Measurements from ENCODE around the gene EXD3.

The EXD3 gene

DNA sequence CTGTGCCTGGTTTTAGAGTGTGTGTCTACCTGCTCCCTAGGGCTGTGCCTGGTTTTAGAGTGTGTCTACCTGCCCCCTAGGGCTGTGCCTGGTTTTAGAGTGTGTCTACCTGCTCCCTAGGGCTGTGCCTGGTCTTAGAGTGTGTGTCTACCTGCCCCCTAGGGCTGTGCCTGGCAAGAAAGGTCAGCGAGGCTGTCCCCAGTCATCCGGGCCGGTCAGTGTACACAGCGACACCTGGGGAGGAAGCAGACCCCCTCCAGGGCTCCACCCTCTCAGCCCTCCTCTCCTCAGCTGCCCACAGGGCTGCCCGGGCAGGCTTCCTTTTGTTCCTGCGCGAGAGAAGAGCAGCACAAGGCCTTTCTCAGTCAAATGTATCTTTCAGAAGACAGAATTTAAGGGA, 125.0 kb downstream of the EXD3 start:
- DNase-seq (ENCODE audit: low read depth in 1 of 2, low spot score in 1 of 2) = no peak

DNA sequence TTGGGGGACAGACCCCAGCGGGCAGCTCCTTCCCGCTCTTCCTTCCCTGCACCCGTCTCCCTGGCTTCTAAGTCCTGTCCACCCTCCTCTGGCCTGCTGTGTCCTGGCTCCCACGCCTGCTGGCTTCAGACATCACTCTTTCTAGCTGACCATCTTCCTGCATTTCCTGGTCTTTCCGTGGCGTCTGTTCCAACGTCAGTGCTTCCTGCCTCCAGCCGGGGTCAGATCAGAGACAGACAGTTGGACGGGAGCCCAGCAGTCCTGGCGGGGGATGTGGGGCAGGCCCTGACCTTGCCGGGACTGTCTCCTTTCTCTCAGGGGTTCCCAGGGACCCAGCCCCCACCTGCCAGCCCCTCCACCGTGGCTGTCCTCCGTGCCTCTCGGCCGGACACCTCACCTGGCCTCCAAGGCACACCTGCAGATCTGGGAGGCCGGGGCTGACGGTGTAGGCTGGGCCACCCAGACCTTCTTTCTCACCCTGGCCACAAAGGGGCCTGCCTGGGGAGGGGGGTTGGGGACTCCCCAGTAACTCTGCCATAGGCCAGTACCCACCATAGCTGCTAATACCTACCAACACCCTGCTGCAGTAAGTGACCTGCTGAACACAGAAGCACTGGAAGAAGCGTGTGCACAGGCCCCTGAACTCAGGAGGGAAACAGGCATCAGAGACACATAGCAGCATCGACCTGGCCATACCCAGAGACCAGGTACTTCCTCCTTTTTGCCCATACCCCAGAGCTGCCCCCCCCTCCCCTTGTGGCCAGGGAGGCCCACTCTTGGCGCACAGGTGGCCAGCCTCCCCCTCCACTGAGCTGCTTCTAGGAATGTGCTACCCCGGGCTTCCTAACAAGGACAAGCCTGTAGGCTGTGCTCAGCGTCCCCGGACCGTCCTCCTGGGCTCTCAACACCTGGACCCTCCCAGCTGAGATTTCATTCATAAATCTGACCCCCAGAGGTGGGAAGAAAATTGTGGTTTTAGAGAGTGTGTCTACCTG, 126.0 kb downstream of the EXD3 start:
- DNase-seq (ENCODE audit: low read depth in 1 of 2, low spot score in 1 of 2) = no peak

DNA sequence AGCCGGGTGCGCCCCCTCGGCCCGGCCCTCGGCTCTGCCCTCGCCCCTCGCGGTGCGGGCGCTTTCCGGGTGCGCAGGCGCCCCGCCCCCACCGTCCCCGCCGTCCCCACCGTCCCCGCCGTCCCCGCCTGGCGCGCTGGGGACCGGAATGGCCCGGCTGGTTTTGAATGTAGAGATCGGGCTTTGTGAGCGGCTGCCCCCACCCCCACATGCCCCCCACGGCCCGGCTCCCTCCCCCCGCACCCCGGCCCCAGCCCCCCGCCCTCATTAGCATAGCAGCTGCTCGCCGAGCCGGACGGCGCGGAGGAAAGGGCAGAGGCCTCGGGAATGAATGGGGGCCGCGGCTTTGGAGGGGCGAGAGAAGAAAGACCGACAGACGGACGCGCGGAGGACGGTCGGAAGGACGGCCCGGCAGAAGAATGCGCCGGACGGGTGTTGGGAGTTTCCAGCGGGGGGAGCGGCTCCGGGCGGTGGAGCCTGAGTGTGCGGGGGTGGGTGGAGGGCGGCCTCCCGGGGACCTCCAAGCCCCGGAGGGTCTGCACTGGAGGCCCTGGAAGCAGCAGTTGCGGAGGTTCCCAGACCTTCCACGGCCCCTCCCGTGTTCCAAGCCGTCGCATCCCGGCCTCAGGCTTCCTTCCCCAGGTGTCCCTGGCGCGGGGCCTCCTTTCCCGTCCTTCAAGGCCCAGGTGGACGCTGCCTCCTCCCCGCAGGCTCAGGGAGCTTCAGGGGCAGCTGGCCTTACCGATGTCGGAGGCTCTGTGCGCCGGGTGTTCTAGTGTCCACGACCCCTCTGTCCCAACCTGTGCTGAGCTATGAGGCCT, 126.9 kb downstream of the EXD3 start:
- no peak for DNase-seq (ENCODE audit: low read depth in 1 of 2, low spot score in 1 of 2)

DNA sequence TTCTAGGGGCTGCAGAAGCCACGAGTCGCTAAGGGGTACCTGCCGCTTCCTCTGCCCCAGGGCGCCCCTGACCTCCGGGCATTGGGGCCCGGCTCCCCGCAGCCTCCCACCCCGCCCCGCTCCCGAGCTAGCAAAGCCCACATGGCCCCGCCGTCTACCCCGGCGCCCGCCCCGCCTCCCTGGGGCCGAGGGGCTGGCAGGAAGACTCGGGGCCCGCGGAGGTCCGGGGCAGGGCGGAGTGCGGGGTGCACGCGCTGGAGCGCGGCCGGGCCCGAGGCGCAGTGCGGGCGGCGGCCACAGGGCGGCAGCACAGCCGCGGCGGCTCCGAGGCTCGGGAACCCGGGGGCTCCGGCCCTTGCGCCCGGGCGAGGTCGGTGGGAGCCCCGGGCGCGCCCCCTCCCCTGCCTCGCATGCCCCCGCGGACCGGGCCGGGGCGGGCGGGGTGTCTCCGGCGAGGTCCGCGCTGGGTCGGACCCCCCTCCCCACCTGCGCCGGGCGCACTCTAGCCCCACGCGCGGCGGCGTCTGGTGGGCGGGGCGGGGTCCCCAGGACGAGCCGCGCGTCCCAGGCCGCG, 127.6 kb downstream of the EXD3 start:
- peak in 1 of 2 donors; percentile 54 for DNase-seq (ENCODE audit: low read depth in 1 of 2, low spot score in 1 of 2)

DNA sequence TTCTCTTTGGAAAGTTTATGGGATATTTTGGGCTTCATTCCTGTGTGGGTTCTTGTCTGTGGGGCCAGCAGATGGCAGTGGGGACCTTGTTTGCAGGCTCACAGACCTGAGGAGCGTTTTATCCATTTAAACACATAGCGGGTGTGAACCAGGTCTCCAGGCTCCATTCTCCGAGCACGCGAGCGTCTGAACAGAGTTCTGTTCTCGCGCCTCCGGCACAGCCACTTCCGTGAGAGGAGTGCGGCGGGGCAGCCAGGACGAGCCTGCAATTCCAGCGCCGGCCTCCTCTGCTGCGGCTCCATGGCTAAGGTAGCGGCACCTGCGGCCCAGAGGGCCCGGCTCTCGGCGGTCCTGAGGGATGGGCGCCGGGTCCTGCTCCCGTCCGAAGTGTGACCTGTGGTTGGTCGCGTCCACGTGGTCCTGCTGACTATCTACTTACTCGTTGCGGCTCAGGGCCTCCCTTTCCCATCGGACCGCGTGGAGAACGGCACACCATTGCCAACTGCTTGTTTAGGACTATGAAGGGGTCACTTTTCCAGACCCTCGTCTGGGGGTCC, 128.2 kb downstream of the EXD3 start:
- DNase-seq (ENCODE audit: low read depth in 1 of 2, low spot score in 1 of 2) = no peak

DNA sequence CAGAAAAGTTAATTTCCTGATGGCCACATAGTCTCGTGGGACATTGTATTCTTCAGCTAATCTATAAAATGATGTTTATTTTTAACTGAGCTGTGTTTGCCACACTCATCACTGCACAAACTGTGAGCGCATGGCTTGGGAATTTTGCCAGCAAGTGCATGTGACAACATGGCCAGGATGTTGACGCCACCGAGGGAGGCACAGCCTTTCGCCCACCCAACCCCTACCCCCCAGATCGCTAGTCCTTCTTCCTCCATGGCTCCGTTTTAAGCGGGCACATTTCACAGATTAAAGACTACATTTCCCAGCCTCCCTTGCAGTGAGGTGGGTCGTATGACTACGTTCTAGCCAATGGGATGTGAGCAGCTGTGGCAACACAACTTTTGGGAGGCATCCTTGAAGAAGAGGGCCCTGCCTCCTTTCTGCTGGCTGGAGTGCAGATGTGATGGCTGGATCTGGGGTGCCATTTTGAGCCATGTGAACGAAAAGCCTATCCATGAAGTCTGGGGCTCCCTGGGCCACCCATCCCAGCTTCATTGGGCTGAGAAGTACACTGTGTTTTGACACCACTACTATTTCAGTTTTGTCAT, 128.8 kb downstream of the EXD3 start:
- no peak for DNase-seq (ENCODE audit: low read depth in 1 of 2, low spot score in 1 of 2)

DNA sequence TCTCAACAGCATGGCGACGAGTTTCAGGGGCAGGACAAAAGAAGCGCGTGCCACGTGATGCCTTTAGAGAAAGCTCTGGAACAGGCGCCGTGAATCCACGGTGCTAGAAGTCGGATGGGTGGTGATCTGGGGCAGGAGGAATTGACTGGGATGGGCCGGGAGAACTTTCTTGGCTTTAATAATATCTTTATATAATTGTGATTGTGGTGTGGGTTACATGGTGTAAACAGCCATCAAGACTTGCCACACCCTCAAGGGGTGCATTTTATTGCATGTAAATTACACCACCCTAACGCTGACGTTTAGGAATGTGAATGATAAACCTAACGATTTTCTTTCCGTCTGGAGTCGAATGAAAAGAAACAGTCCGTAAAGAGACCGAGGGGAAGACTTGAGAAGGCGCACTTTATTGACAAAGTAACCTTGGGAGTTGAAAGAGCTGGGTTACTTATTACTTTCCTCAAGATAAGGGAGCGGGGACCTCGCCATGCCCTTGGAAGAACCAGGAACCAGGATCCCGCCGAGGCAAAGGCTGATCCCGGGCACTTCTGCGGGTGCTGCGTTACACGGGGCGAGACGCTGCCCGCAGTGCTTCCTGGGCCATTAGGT, 129.4 kb downstream of the EXD3 start:
- no peak for DNase-seq (ENCODE audit: low read depth in 1 of 2, low spot score in 1 of 2)

DNA sequence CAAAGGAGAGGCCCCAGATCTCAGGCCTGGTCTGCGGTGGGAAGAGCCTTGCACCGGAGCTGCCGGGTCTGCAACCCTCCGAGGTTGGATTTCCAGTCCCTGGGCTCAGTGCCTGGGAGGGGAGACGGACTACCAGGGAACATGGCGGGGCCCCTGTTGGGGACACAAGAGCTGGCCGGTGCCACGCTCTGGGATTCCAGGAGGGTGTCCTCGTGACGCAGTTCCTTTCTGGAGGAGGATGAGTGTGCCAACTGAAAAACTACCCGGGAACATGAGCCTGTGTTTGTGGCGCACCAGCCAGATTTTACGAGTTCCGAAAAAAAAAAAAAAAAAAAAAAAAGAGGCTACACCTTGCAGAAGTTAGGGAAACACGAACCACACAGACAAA, 129.9 kb downstream of the EXD3 start:
- no peak for DNase-seq (ENCODE audit: low read depth in 1 of 2, low spot score in 1 of 2)

DNA sequence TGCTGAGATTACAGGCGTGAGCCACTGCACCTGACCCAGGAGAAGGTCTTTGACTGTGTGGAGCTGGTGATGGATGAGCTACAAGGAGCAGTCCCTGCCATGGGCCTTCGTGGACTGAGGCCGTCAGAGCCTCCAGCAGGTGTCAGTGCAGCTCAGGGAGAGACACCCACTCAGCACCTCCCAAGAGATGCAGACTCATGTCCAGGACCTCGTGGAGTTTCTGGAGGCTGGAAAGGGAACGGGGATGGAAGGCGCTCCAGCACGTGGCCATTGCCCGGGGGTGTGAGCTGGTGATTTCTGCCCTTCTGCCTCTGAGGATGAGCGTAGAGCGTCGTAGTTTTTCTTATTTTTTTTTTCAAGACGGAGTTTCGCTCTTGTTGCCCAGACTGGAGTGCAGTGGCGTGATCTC, 136.0 kb downstream of the EXD3 start:
- no peak for DNase-seq (ENCODE audit: low read depth in 1 of 2, low spot score in 1 of 2)

DNA sequence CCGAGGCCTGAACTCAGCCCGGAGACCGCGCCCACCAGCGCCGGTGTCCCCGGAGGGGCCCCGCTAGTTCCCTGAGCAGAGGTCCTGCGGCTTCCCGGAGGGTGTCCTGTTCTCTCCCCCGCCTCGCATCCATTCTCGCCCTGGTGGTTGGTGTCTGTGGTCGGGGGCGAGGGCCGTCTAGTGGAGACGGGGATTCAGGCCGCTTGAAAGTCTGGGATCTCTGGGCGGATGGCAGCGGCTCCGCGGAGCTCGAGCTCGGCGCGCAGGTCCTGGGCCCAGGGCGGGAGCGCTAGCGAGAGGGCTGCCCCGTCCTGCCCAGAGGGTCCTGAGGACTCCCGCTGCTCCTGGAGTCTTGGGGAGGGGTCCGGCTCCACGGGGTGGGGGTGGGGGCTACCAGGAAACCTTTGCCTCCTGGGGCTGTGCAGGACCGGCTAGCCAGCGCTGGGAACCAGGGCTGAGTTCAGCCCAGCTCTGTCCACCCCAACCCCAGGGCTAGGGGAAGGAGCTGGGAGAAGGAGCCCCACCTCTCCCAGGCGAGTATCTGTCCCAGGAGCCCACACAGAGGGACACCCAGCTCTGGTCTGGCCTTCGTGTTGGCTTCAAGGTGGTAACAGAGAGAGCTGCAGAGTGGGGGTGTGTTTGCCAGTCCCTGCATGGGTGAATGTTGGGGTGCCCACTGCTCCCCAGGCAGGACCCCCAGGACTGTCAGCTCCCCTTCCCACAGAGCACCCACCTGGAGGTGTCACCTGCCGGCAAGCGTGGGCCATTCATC, 141.4 kb downstream of the EXD3 start:
- DNase-seq (ENCODE audit: low read depth in 1 of 2, low spot score in 1 of 2) = no peak

DNA sequence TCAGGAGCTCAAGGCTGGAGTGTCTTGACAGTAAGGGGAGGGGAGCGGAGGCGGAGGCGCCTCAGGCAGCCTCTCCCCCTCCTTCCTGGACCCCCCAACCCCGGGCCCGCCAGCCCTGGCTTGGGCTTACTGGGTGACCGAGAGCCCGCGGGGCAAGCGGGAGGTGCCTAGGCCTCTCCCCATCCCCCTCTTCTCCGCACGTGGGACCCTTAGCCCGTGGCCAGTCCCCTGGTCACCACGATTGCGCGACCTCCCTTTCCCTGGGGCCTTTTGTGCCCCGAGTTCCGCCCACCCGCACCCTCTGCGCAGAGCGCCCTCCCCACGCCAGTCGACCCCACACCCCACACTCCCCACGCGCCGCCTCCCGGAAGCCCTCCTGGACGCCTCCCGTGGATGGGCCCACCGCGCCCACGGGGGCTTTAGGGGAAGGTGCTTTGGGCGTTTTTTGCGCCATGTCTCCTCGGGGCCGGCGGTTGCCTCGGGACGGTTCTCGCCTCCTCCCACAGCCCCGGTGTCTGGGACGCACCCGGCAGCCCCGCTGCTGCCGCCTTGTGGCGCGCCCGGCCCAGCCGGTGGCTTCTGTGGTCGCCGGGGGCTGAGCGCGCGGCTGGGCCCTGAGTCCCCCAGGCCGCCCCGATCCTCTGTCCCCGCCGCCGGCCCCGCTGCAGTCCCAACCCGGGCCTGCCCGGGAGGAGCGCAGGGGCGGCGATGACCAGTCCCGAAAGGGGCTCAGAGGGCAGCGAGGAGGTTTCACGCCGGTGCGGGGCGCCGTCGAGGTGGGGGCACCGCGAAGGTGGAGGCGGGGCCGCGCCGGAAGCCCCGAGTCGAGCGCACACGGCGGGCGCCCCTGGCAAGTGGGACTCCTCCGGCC, 142.3 kb downstream of the EXD3 start:
- DNase-seq (ENCODE audit: low read depth in 1 of 2, low spot score in 1 of 2) = no peak

DNA sequence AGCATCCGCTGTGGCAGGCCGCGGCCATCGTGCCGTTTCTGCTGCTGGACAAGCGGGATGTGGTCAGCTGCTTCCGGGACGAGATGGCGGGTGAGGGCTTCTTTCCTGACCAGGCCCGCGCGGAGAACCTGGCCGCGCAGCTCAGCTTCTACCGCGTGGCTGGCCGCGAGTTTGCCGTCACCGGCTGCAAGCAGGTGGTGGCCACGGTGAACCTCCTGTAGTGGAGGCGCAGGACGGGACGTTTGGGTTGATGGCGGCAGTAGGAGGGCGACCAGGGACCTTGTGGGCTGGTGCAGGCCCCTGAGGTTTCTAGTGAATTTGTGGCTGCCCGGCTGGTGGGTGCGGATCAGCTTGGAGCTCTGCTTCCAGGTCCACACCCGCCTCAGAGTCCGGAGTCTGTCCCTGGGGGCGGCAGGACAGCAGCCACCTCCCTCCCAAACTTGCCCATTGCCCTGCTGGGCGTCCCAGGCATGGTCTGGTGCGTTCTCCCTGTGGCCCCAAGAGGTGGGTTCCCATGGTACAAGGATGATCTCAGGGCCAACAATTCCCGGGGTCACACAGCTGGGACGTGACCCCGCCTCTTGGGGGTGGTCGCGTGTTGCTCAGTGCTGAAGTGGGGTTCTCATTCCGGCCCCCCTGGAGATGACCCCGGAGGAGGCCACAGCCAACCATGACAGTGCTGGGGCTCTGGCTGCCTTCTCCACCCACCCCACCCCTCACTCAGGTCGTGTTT, 143.1 kb downstream of the EXD3 start:
- DNase-seq (ENCODE audit: low read depth in 1 of 2, low spot score in 1 of 2) = no peak

DNA sequence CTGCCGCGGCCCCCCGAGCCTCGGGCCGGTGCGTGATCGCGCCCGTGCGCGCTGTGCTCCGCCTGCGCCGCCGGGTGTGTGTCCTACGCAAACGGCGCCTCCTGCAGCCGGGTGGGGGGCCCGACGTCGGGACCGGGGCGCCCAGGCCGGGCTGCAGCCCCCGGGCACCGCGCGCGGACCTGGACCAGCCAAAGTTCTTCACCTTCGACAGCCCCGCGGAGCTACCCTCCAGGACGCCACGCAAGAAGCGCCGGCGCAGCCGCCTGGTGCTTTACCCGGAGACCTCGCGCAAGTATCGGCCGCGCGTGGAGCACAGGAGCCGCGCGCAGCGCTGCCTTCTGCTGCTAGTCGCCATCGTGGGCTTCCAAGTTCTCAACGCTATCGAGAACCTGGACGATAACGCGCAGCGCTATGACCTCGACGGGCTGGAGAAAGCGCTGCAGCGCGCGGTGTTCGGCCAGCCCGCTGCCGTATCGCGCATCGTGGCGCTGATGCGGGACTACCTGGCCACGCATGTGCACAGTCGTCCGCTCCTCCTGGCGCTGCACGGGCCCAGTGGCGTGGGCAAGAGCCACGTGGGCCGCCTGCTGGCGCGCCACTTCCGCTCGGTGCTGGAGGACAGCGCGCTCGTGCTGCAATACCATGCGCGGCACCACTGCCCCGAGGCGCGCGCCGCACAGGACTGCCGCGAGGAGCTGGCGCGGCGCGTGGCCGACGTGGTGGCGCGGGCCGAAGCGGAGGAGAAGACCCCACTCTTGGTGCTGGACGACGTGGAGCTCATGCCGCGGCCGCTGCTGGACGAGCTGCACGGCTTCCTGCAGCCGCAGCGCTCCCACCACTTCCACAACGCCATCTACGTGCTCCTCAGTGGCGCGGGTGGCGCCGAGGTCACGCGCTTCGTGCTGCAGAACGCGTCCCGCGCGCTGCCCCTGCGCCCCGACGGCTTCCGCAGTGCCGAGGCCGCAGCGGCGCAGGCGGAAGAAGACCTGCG, 143.9 kb downstream of the EXD3 start:
- no peak for DNase-seq (ENCODE audit: low read depth in 1 of 2, low spot score in 1 of 2)

DNA sequence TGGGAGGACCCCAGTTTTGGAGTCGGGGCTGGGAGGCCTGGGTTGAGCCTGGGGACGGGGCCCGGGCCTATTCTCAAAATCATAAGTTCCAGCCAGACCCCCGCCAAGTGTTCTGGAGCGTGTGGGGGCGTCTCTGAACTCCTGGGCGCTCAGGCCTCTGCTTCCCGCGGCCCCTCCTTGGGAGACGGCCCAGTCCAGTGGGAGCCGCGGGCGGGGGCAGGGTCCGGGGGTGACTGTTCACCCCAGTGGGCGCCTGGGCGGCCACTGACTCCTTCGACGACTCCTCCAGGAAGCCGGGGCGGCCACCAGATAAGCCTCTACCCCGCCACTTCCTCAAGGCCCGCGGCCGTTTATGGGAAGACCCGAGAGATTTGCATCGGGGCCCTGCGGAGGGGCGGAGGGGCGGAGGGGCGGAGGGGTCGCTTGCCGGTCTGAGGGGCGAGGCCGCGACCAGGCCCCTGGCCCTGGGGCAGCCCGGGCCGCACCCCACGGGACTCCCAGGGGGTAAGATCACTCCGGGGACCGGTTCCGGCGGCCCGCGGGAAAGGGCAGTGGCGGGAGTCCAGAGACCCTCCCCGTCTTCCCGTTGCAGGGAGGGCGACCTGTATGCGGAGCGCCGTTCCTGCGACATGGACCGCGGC, 144.8 kb downstream of the EXD3 start:
- DNase-seq (ENCODE audit: low read depth in 1 of 2, low spot score in 1 of 2) = no peak

DNA sequence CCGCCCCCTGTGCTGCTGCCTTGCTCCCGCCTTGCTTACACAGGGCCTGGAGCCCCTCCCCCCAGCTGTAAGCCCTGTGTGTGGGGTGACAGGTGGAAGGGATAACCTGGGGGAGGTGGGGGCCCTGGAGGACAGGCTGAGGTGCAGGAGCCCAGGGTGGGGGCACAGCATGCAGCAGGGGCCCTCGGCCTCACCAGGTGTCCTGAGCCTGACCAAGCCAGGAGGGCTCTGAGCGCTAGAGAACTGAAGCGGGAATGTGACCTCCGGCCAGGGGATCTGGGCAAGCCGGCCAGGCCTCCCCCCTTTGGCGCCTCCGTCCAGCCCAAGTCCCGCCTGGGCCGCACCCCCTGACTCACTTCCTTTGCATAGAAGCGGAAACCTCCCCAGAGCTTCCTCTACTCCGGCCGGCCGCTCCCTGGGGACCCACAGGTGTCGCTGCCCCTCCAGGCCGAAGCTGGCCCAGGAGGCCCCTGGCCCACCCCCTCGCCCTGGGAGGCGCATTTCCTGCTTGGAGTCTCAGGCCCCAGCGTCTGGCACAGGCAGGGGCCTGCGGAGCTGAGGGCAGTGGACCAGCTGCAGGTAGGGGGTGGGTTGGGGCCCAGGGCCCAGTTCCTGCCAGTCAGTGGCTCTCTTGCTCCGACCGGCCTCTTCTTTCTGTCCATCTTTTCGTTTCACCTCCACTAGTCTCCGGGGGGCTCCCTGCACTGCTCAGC, 145.5 kb downstream of the EXD3 start, which contains the start of gene TOR4A:
Gene TOR4A (plus strand): TSS at position 398 of the 713 bp plus-strand sequence. CDS start 964 bp downstream, outside the sequence.
- DNase-seq (ENCODE audit: low read depth in 1 of 2, low spot score in 1 of 2) = no peak
